MM.1S (cell line): Measurements from ENCODE around the gene TSPAN9.

Experiments
- CTCF ChIP-seq: fragments of 300-600 bp; sonication (generic); IDR thresholded peaks from 2 replicates; pipeline ENCODE4 v1.5.1; 2016; ENCODE audit warnings: antibody characterized with exemption, low read length, mixed read lengths
- EZH2 ChIP-seq: fragments of 300-600 bp; sonication (generic); optimal IDR thresholded peaks from 2 replicates; pipeline ENCODE3; 2017; ENCODE audit warnings: low read depth, mild to moderate bottlenecking, antibody characterized with exemption, low read length, mixed read lengths

GRCh38 chr12:3083241-3083920, 6.2 kb downstream of the TSPAN9 start:
- no peak for TF ChIP-seq CTCF
- TF ChIP-seq EZH2 = no peak
